ENCODE measurements around the gene COL4A2. TPM values are rescaled to one million over a fixed set of nuclear protein-coding genes. Genes with fewer than 3 reads are reported as not detected.

COL4A2 gene
- total and polyA plus RNA-seq, 7 experiments from 2014 or later = 0.05 TPM; not detected in 6

GRCh38 chr13:110512198-110512740 lies 205.2 kb downstream of the COL4A2 start:
- ATAC-seq (no peak), DNase-seq (no peak)
- Mint-ChIP-seq H3K27me3 (no peaks in the 10 kb centered on the region), H3K36me3 (no peaks in the 10 kb centered on the region), H3K9me3 (peaks cover 0 to 4% (median 0%) of the 10 kb centered on the region in 11 donors), H3K4me3 (no peak overlapping the region), H3K4me1 (peaks cover 0 to 5% (median 0%) of the 10 kb centered on the region in 7 donors), H3K27ac (no peak overlapping the region)
- no peaks in the 10 kb centered on the region for H3K27me3 ChIP-seq (ENCODE audit: control insufficient read depth in 2 of 2, insufficient read depth in 2 of 2, low read length in 2 of 2)
- no peaks in the 10 kb centered on the region for H3K4me1 ChIP-seq (ENCODE audit: control insufficient read depth in 2 of 2, insufficient read depth in 2 of 2, low read length in 2 of 2)
- intact Hi-C loops (cut with micrococcal nuclease) = no loop called here
- no peaks in the 10 kb centered on the region for H3K9me3 ChIP-seq (ENCODE audit: control insufficient read depth in 2 of 3, low read length in 3 of 3)
- ChIA-PET CTCF (no interaction called here), POLR2A (no interaction called here)
- H3K27ac ChIP-seq (ENCODE audit: low read depth, low read length) = no peak overlapping the region
- no peak overlapping the region for H3K4me3 ChIP-seq (ENCODE audit: low read length)
- H3K36me3 ChIP-seq (ENCODE audit: control insufficient read depth in 2 of 3, insufficient read depth in 3 of 3, low read length in 3 of 3) = no peaks in the 10 kb centered on the region

- Histone ChIP-seq H3K4me1 (ENCODE audit: control insufficient read depth in 2 of 2, insufficient read depth in 2 of 2, low read length in 2 of 2) (no peaks in the 10 kb centered on the region), H3K27me3 (ENCODE audit: control insufficient read depth in 2 of 2, insufficient read depth in 2 of 2, low read length in 2 of 2) (no peaks in the 10 kb centered on the region), H3K4me3 (ENCODE audit: low read length) (no peak overlapping the region), H3K9me3 (ENCODE audit: control insufficient read depth in 2 of 3, low read length in 3 of 3) (no peaks in the 10 kb centered on the region), H3K27ac (ENCODE audit: low read depth, low read length) (no peak overlapping the region), H3K36me3 (ENCODE audit: control insufficient read depth in 2 of 3, insufficient read depth in 3 of 3, low read length in 3 of 3) (no peaks in the 10 kb centered on the region)
- POLR2A ChIA-PET = no interaction called here
- ATAC-seq (no peak), DNase-seq (no peak)
- Mint-ChIP-seq H3K27ac (no peak overlapping the region), H3K9me3 (peaks cover 0 to 4% (median 0%) of the 10 kb centered on the region in 11 donors), H3K36me3 (peaks cover 0 to 15% (median 0%) of the 10 kb centered on the region in 5 donors), H3K27me3 (no peaks in the 10 kb centered on the region), H3K4me1 (peaks cover 0 to 5% (median 0%) of the 10 kb centered on the region in 7 donors), H3K4me3 (no peak overlapping the region)
- CTCF ChIA-PET = no interaction called here
- intact Hi-C loops (cut with micrococcal nuclease) = no loop called here
Measured at GRCh38 chr13:110516500-110516899, 209.4 kb downstream of the COL4A2 start.

GRCh38 chr13:110517505-110518225 lies 210.6 kb downstream of the COL4A2 start:
- intact Hi-C loops (cut with micrococcal nuclease) = no loop called here
- Mint-ChIP-seq H3K27ac (no peak overlapping the region), H3K9me3 (peaks cover 0 to 4% (median 0%) of the 10 kb centered on the region in 11 donors), H3K36me3 (peaks cover 0 to 15% (median 2%) of the 10 kb centered on the region in 5 donors), H3K27me3 (no peaks in the 10 kb centered on the region), H3K4me1 (peaks cover 0 to 5% (median 1%) of the 10 kb centered on the region in 7 donors), H3K4me3 (no peak overlapping the region)
- ChIA-PET POLR2A (no interaction called here), CTCF (no interaction called here)
- Histone ChIP-seq H3K36me3 (ENCODE audit: control insufficient read depth in 2 of 3, insufficient read depth in 3 of 3, low read length in 3 of 3) (no peaks in the 10 kb centered on the region), H3K4me1 (ENCODE audit: control insufficient read depth in 2 of 2, insufficient read depth in 2 of 2, low read length in 2 of 2) (no peaks in the 10 kb centered on the region), H3K27me3 (ENCODE audit: control insufficient read depth in 2 of 2, insufficient read depth in 2 of 2, low read length in 2 of 2) (no peaks in the 10 kb centered on the region), H3K27ac (ENCODE audit: low read depth, low read length) (no peak overlapping the region), H3K9me3 (ENCODE audit: control insufficient read depth in 2 of 3, low read length in 3 of 3) (no peaks in the 10 kb centered on the region), H3K4me3 (ENCODE audit: low read length) (no peak overlapping the region)
- no peak for DNase-seq
- no peak for ATAC-seq

GRCh38 chr13:110518226-110518525 lies 211.1 kb downstream of the COL4A2 start:
- no peak overlapping the region for H3K27ac Mint-ChIP-seq
- Histone ChIP-seq H3K27me3 (ENCODE audit: control insufficient read depth in 2 of 2, insufficient read depth in 2 of 2, low read length in 2 of 2) (no peaks in the 10 kb centered on the region), H3K36me3 (ENCODE audit: control insufficient read depth in 2 of 3, insufficient read depth in 3 of 3, low read length in 3 of 3) (no peaks in the 10 kb centered on the region), H3K9me3 (ENCODE audit: control insufficient read depth in 2 of 3, low read length in 3 of 3) (no peaks in the 10 kb centered on the region), H3K27ac (ENCODE audit: low read depth, low read length) (no peak overlapping the region), H3K4me3 (ENCODE audit: low read length) (no peak overlapping the region), H3K4me1 (ENCODE audit: control insufficient read depth in 2 of 2, insufficient read depth in 2 of 2, low read length in 2 of 2) (no peaks in the 10 kb centered on the region)
- POLR2A ChIA-PET = no interaction called here
- CTCF ChIA-PET = no interaction called here
- no peaks in the 10 kb centered on the region for H3K27me3 Mint-ChIP-seq
- H3K4me3 Mint-ChIP-seq = no peak overlapping the region
- peaks cover 0 to 7% (median 4%) of the 10 kb centered on the region in 7 donors for H3K4me1 Mint-ChIP-seq
- ATAC-seq (no peak), DNase-seq (no peak)
- H3K9me3 Mint-ChIP-seq = peaks cover 0 to 4% (median 0%) of the 10 kb centered on the region in 11 donors
- intact Hi-C loops (cut with micrococcal nuclease) = no loop called here
- peaks cover 0 to 15% (median 6%) of the 10 kb centered on the region in 5 donors for H3K36me3 Mint-ChIP-seq

- Histone ChIP-seq H3K27me3 (ENCODE audit: control insufficient read depth in 2 of 2, insufficient read depth in 2 of 2, low read length in 2 of 2) (no peaks in the 10 kb centered on the region), H3K4me1 (ENCODE audit: control insufficient read depth in 2 of 2, insufficient read depth in 2 of 2, low read length in 2 of 2) (no peaks in the 10 kb centered on the region), H3K36me3 (ENCODE audit: control insufficient read depth in 2 of 3, insufficient read depth in 3 of 3, low read length in 3 of 3) (no peaks in the 10 kb centered on the region), H3K27ac (ENCODE audit: low read depth, low read length) (no peak overlapping the region), H3K9me3 (ENCODE audit: control insufficient read depth in 2 of 3, low read length in 3 of 3) (no peaks in the 10 kb centered on the region), H3K4me3 (ENCODE audit: low read length) (no peak overlapping the region)
- peaks cover 0 to 15% (median 6%) of the 10 kb centered on the region in 5 donors for H3K36me3 Mint-ChIP-seq
- peaks cover 0 to 8% (median 5%) of the 10 kb centered on the region in 7 donors for H3K4me1 Mint-ChIP-seq
- no peak overlapping the region for H3K27ac Mint-ChIP-seq
- H3K27me3 Mint-ChIP-seq = no peaks in the 10 kb centered on the region
- no peak for ATAC-seq
- no peak overlapping the region for H3K4me3 Mint-ChIP-seq
- peaks cover 0 to 4% (median 0%) of the 10 kb centered on the region in 11 donors for H3K9me3 Mint-ChIP-seq
- CTCF ChIA-PET = no interaction called here
- no peak for DNase-seq
- intact Hi-C loops (cut with micrococcal nuclease) = no loop called here
- POLR2A ChIA-PET = no interaction called here
Measured at GRCh38 chr13:110518571-110518970, 211.5 kb downstream of the COL4A2 start.

- Mint-ChIP-seq H3K27ac (no peak overlapping the region), H3K36me3 (peaks cover 0 to 15% (median 6%) of the 10 kb centered on the region in 5 donors), H3K4me3 (no peak overlapping the region), H3K4me1 (peaks cover under 1 to 9% (median 6%) of the 10 kb centered on the region in 7 donors), H3K27me3 (no peaks in the 10 kb centered on the region), H3K9me3 (peaks cover 0 to 4% (median 0%) of the 10 kb centered on the region in 11 donors)
- ChIA-PET CTCF (no interaction called here), POLR2A (no interaction called here)
- Histone ChIP-seq H3K27me3 (ENCODE audit: control insufficient read depth in 2 of 2, insufficient read depth in 2 of 2, low read length in 2 of 2) (no peaks in the 10 kb centered on the region), H3K9me3 (ENCODE audit: control insufficient read depth in 2 of 3, low read length in 3 of 3) (no peaks in the 10 kb centered on the region), H3K27ac (ENCODE audit: low read depth, low read length) (no peak overlapping the region), H3K4me3 (ENCODE audit: low read length) (no peak overlapping the region), H3K36me3 (ENCODE audit: control insufficient read depth in 2 of 3, insufficient read depth in 3 of 3, low read length in 3 of 3) (no peaks in the 10 kb centered on the region), H3K4me1 (ENCODE audit: control insufficient read depth in 2 of 2, insufficient read depth in 2 of 2, low read length in 2 of 2) (no peaks in the 10 kb centered on the region)
- intact Hi-C loops (cut with micrococcal nuclease) = no loop called here
- ATAC-seq = no peak
- DNase-seq = no peak
Measured at GRCh38 chr13:110519046-110519445, 212.0 kb downstream of the COL4A2 start.

GRCh38 chr13:110519506-110519905 lies 212.4 kb downstream of the COL4A2 start:
- H3K4me1 ChIP-seq (ENCODE audit: control insufficient read depth in 2 of 2, insufficient read depth in 2 of 2, low read length in 2 of 2) = peaks cover 2 to 4% of the 10 kb centered on the region in 2 donors

More at GRCh38 chr13:110519506-110519905, 212.4 kb downstream of the COL4A2 start:
- Histone ChIP-seq H3K9me3 (ENCODE audit: control insufficient read depth in 2 of 3, low read length in 3 of 3) (no peaks in the 10 kb centered on the region), H3K36me3 (ENCODE audit: control insufficient read depth in 2 of 3, insufficient read depth in 3 of 3, low read length in 3 of 3) (no peaks in the 10 kb centered on the region), H3K4me3 (ENCODE audit: low read length) (no peak overlapping the region), H3K27ac (ENCODE audit: low read depth, low read length) (no peak overlapping the region), H3K27me3 (ENCODE audit: control insufficient read depth in 2 of 2, insufficient read depth in 2 of 2, low read length in 2 of 2) (no peaks in the 10 kb centered on the region)
- ChIA-PET POLR2A (no interaction called here), CTCF (no interaction called here)
- peaks cover 0 to 15% (median 6%) of the 10 kb centered on the region in 5 donors for H3K36me3 Mint-ChIP-seq
- DNase-seq (no peak), ATAC-seq (no peak)
- peaks cover 0 to 4% (median 0%) of the 10 kb centered on the region in 11 donors for H3K9me3 Mint-ChIP-seq
- intact Hi-C loops (cut with micrococcal nuclease) = no loop called here
- H3K27me3 Mint-ChIP-seq = no peaks in the 10 kb centered on the region
- no peak overlapping the region for H3K4me3 Mint-ChIP-seq
- H3K4me1 Mint-ChIP-seq = peaks cover 5 to 13% (median 10%) of the 10 kb centered on the region in 7 donors
- H3K27ac Mint-ChIP-seq = no peak overlapping the region
